Astrocyte (in vitro differentiated cells and primary cell): Measurements from ENCODE around the gene RAB8B. TPM values are rescaled to one million over a fixed set of nuclear protein-coding genes. Genes with fewer than 3 reads are reported as not detected.

Source experiments
- DNase-seq: peaks from one replicate; pipeline ENCODE4 v3.0.0-alpha.2; 2010; ENCODE audit warnings: low read depth
- FAIRE-seq: peaks from 2 replicates; lab custom pipeline; 2011; peaks lifted over from hg19 to GRCh38; lab: Jason Lieb, UNC
- H2AFZ ChIP-seq: 2 replicates; pipeline ENCODE4 v1.6.0; 2012; ENCODE audit warnings: low read depth, low read length, inconsistent platforms
- H3K27ac ChIP-seq: 2 replicates; pipeline ENCODE4 v1.5.1; 2011; ENCODE audit warnings: low read depth, low read length, inconsistent platforms
- H3K27me3 ChIP-seq: 2 replicates; pipeline ENCODE4 v1.6.0; 2011; ENCODE audit warnings: low read length, inconsistent platforms; ENCODE audit not compliant: insufficient read depth
- H3K36me3 ChIP-seq: 2 replicates; pipeline ENCODE4 v1.5.1; 2011; ENCODE audit warnings: low read length, inconsistent platforms; ENCODE audit not compliant: insufficient read depth
- H3K4me1 ChIP-seq: 2 replicates; pipeline ENCODE4 v1.5.1; 2011; ENCODE audit warnings: low read length, inconsistent platforms; ENCODE audit not compliant: insufficient read depth
- H3K4me2 ChIP-seq: 2 replicates; pipeline ENCODE4 v1.6.0; 2012; ENCODE audit warnings: low read length, inconsistent platforms
- H3K4me3 ChIP-seq: 2 replicates; pipeline ENCODE4 v1.5.1; 2011; ENCODE audit warnings: low read depth, mild to moderate bottlenecking, low read length, inconsistent platforms; ENCODE audit not compliant: insufficient read depth
- H3K79me2 ChIP-seq: 2 replicates; pipeline ENCODE4 v1.6.0; 2012; ENCODE audit warnings: mild to moderate bottlenecking, low read length, inconsistent platforms; ENCODE audit not compliant: insufficient read depth
- H3K9ac ChIP-seq: 2 replicates; pipeline ENCODE4 v1.6.0; 2012; ENCODE audit warnings: mild to moderate bottlenecking, low read length, inconsistent platforms
- H3K9me3 ChIP-seq: 2 replicates; pipeline ENCODE4 v1.5.1; 2012; ENCODE audit warnings: low read depth, mild to moderate bottlenecking, low read length, inconsistent platforms; ENCODE audit not compliant: insufficient read depth
- H4K20me1 ChIP-seq: 2 replicates; pipeline ENCODE4 v1.6.0; 2012; ENCODE audit warnings: low read length, inconsistent platforms; ENCODE audit not compliant: insufficient read depth
- H3K27ac Mint-ChIP-seq: one replicate; pipeline ENCODE4 v1.8.0; 2021; ENCODE audit warnings: mild to moderate bottlenecking, mixed read lengths; ENCODE audit not compliant: unreplicated experiment
- H3K27me3 Mint-ChIP-seq: one replicate; pipeline ENCODE4 v1.8.0; 2021; ENCODE audit warnings: low read depth, mixed read lengths; ENCODE audit not compliant: unreplicated experiment
- H3K36me3 Mint-ChIP-seq: one replicate; pipeline ENCODE4 v1.8.0; 2021; ENCODE audit warnings: low read depth, mixed read lengths; ENCODE audit not compliant: unreplicated experiment
- H3K4me1 Mint-ChIP-seq: one replicate; pipeline ENCODE4 v1.8.0; 2021; ENCODE audit warnings: low read depth, mixed read lengths; ENCODE audit not compliant: unreplicated experiment
- H3K4me3 Mint-ChIP-seq: one replicate; pipeline ENCODE4 v1.8.0; 2021; ENCODE audit warnings: mild to moderate bottlenecking, moderate library complexity, mixed read lengths; ENCODE audit not compliant: unreplicated experiment
- H3K9me3 Mint-ChIP-seq: one replicate; pipeline ENCODE4 v1.8.0; 2021; ENCODE audit warnings: mild to moderate bottlenecking, mixed read lengths; ENCODE audit not compliant: unreplicated experiment
- EZH2 ChIP-seq: IDR thresholded peaks from 2 replicates; pipeline ENCODE4 v1.6.1; 2012; ENCODE audit warnings: mild to moderate bottlenecking, low read length, inconsistent platforms; ENCODE audit not compliant: insufficient read depth
- total RNA-seq: library from RNA; stranded (reverse); gene quantifications from 2 replicates; pipeline ENCODE4 v1.2.1, GENCODE V29; 2021
- TF ChIP-seq, protein P1 (sequence below): IDR thresholded peaks from 2 replicates; pipeline ENCODE4 v1.5.1; 2011; ENCODE audit warnings: low read depth, mild to moderate bottlenecking, inconsistent platforms, low read length, moderate library complexity; ENCODE audit not compliant: insufficient read depth

RAB8B gene
- total RNA-seq, 1 donor from 2014 or later, result 49.3 TPM

DNA sequence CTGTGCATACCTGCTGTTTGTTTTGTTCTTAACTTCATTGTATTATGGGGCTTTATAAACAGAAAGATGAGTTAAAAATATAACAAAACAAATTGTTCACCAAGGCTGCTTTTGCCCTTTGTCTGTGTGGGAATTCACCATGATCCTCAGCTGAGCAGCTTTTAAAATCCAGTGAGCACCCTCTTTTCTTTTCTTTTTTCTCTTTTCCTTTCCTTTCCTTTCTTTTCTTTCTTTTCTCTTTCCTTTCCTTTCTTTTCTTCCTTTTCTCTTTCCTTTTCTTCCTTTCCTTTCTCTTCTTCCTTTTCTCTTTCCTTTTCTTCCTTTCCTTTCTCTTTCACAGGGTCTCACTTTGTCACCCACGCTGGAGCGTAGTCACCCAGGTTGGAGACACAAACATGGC, 38.3 kb downstream of the RAB8B start:
- no peaks in the 10 kb centered on the region for H3K9me3 Mint-ChIP-seq
- peaks cover 3% of the 10 kb centered on the region for H3K36me3 Mint-ChIP-seq
- FAIRE-seq (no peak), DNase-seq (no peak)
- no peaks in the 10 kb centered on the region for H3K9me3 ChIP-seq
- peaks cover 8% of the 10 kb centered on the region for H3K79me2 ChIP-seq
- no peaks in the 10 kb centered on the region for H3K27me3 Mint-ChIP-seq
- peaks cover 24% of the 10 kb centered on the region for H3K4me1 Mint-ChIP-seq
- no peaks in the 10 kb centered on the region for H4K20me1 ChIP-seq
- TF ChIP-seq, protein P1, sequence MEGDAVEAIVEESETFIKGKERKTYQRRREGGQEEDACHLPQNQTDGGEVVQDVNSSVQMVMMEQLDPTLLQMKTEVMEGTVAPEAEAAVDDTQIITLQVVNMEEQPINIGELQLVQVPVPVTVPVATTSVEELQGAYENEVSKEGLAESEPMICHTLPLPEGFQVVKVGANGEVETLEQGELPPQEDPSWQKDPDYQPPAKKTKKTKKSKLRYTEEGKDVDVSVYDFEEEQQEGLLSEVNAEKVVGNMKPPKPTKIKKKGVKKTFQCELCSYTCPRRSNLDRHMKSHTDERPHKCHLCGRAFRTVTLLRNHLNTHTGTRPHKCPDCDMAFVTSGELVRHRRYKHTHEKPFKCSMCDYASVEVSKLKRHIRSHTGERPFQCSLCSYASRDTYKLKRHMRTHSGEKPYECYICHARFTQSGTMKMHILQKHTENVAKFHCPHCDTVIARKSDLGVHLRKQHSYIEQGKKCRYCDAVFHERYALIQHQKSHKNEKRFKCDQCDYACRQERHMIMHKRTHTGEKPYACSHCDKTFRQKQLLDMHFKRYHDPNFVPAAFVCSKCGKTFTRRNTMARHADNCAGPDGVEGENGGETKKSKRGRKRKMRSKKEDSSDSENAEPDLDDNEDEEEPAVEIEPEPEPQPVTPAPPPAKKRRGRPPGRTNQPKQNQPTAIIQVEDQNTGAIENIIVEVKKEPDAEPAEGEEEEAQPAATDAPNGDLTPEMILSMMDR, result no peak
- TF ChIP-seq EZH2, result no peak
- no peak overlapping the region for H3K4me3 Mint-ChIP-seq
- H3K27me3 ChIP-seq, result no peaks in the 10 kb centered on the region
- peaks cover 4% of the 10 kb centered on the region for H3K36me3 ChIP-seq
- H3K27ac ChIP-seq, result no peak overlapping the region
- no peak overlapping the region for H3K4me2 ChIP-seq
- H2AFZ ChIP-seq, result no peak overlapping the region
- H3K4me1 ChIP-seq, result peaks cover 6% of the 10 kb centered on the region
- H3K4me3 ChIP-seq, result no peak overlapping the region
- peak overlapping the region; percentile 73 for H3K27ac Mint-ChIP-seq
- H3K9ac ChIP-seq, result no peak overlapping the region

DNA sequence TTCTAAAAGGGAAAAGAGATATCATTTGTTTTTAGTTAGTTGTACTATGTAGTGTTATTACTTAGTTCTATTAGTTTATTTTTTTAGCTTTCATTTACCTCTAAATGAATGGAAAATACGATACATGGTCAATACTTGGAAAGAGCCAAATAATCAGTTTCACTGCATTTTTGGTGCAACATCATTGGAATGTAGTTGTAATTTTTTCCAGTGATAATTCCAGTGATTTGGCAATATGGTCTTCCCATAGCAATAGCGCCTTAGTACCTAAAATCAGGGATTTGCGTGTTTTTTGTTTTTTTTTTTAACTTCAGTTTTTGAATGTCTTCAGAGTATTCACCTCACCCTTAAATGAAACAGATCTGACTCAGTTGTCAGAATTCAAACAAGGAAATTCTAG, 41.8 kb downstream of the RAB8B start:
- Mint-ChIP-seq H3K4me1 (peaks cover 50% of the 10 kb centered on the region), H3K36me3 (peaks cover 1% of the 10 kb centered on the region), H3K27ac (no peak overlapping the region), H3K27me3 (no peaks in the 10 kb centered on the region), H3K4me3 (no peak overlapping the region), H3K9me3 (no peaks in the 10 kb centered on the region)
- no peak overlapping the region for H3K4me2 ChIP-seq
- H4K20me1 ChIP-seq, result no peaks in the 10 kb centered on the region
- H3K36me3 ChIP-seq, result no peaks in the 10 kb centered on the region
- peaks cover 12% of the 10 kb centered on the region for H3K79me2 ChIP-seq
- no peak overlapping the region for H3K4me3 ChIP-seq
- no peak overlapping the region for H3K9ac ChIP-seq
- no peak overlapping the region for H3K27ac ChIP-seq
- H2AFZ ChIP-seq, result no peak overlapping the region
- TF ChIP-seq EZH2, result no peak
- TF ChIP-seq, protein P1, result no peak
- H3K4me1 ChIP-seq, result peaks cover 30% of the 10 kb centered on the region
- no peaks in the 10 kb centered on the region for H3K27me3 ChIP-seq
- DNase-seq (no peak), FAIRE-seq (no peak)
- no peaks in the 10 kb centered on the region for H3K9me3 ChIP-seq

DNA sequence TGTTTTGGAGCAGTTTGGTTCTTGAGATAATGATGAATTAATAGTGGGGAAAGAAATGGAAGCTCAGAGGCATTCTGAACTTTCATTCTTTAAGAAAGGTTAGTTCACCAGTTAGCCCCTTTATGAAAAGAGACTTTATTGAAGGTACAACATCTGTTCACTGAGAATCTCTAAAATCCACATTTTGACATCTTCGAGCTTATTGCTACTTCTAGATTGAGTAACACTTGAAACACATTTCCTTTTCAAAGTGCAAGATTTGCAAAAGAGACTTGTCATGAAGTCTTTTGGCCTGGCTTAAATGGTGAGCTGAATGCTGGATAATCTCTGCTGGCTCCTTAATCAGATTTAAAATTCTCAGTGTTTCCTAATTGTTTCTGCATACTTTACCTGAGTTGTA, 42.3 kb downstream of the RAB8B start:
- Histone ChIP-seq H3K4me2 (no peak overlapping the region), H3K36me3 (no peaks in the 10 kb centered on the region), H3K27ac (no peak overlapping the region), H2AFZ (no peak overlapping the region), H3K4me3 (no peak overlapping the region), H3K27me3 (no peaks in the 10 kb centered on the region), H4K20me1 (no peaks in the 10 kb centered on the region), H3K9me3 (no peaks in the 10 kb centered on the region), H3K79me2 (peaks cover 10% of the 10 kb centered on the region), H3K4me1 (peaks cover 32% of the 10 kb centered on the region), H3K9ac (no peak overlapping the region)
- no peak overlapping the region for H3K27ac Mint-ChIP-seq
- FAIRE-seq, result no peak
- H3K4me1 Mint-ChIP-seq, result peaks cover 52% of the 10 kb centered on the region
- no peaks in the 10 kb centered on the region for H3K27me3 Mint-ChIP-seq
- TF ChIP-seq, protein P1, result no peak
- no peak for TF ChIP-seq EZH2
- no peaks in the 10 kb centered on the region for H3K9me3 Mint-ChIP-seq
- DNase-seq, result no peak
- H3K36me3 Mint-ChIP-seq, result peaks cover 1% of the 10 kb centered on the region
- H3K4me3 Mint-ChIP-seq, result no peak overlapping the region
